NCI-H1930 (cell line): Measurements from ENCODE around the gene CHAMP1.
"Not testable (repeated sequence)": the region's sequence is repeated elsewhere in the genome, so short reads cannot be mapped to it uniquely, and the experiment has no call there.

Experiments
- DNase-seq, 2 experiments: peaks; one replicate each; lab custom pipeline; 2025; lab: John Stamatoyannopoulos, UW

Gene CHAMP1

GRCh38 chr13:114334305-114335053 is 20.2 kb downstream of the CHAMP1 start:
- DNase-seq = no peak

DNA sequence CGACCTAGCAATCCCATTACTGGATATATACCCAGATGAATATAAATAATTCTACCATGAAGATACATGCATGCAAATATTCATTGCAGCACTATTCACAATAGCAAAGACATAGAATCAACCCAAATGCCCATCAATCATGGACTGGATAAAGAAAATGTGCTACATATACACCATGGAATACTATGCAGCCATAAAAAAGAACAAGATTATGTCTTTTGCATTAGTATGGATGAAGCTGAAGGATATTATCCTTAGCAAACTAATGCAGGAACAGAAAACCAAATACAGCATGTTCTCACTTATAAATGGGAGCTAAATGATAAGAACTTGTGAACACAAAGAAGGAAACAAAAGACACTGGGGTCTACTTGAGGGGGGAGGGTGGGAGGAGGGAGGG is 22.2 kb downstream of the CHAMP1 start:
- DNase-seq = not testable (repeated sequence)

GRCh38 chr13:114338959-114339358 is 24.7 kb downstream of the CHAMP1 start:
- DNase-seq = no peak

- peak in 1 of 2 experiments; percentile 16 for DNase-seq
Measured at GRCh38 chr13:114339857-114340534, 25.7 kb downstream of the CHAMP1 start.

DNA sequence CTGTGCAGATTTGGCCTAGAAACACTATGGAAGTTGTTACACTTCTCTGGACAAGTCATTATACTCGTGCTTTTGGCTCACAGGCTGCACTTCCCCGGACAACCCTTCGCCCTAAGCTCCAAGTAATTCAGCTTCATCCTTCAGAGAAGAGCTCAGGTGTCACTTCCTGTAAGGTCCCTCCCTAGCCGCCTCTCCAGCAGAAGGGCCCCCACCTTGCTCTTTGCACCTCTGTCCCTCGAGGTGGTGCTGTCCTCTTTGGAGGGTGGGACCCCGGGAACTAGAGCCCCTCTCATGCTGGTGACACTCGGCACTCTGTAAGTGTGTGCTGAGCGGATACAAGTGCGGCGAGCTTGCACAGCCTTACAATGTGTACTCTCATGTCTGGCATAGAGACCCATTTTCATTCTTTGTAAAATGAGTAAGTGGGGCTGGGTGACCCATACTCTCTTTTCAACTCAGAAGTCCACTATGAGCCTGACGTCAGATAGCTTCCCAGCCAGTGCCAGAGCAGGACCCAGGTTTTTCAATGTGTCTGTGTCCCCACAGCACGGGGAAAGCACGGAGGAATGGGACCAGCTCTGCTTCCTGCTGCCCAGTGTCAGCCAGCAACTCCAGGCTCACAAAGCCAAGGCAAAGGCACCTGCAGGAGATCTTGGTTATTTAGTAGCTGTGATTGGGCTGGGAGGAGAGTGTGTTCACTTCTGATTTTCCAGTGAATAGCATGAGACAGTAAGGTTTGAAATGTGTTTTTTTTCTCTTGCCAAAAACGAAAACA is 26.9 kb downstream of the CHAMP1 start:
- no peak for DNase-seq

DNA sequence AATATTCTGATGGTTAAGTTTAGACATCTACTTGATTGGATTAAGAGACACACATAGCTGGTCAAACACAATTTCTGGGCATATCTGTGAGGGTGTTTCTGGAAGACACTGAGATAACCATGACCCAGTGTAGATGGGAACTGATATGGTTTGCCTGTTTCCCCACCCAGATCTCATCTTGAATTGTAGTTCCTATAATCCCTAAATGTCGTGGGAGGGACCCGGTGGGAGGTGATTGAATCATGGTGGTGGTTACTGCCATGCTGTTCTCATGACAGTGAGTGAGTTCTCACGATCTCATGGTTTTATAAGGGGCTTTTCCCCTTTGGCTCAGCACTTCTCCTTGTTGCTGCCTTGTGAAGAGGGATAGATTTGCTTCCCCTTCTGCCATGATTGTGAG is 33.0 kb downstream of the CHAMP1 start:
- not testable (repeated sequence) for DNase-seq

DNA sequence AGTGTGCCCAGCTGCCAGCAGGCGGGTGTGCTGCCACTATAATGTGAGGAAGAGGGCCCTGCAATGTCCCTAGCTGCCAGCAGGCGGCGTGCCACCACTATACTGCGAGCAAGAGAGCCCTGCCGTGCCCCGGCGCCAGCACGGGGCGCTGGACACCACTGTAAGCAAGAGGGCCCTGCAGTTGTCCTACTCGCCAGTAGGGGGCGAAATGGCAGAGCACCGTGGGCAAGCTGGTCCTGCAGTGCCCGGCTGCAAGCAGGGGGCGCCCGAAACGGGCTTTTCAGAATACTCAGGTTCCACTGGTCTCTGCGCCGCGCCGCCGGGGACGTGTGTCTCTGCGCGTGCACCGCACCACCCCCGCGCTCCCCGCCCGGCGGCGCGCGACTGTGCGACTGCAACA is 38.5 kb downstream of the CHAMP1 start:
- peak in 1 of 2 experiments; percentile 64 for DNase-seq

DNA sequence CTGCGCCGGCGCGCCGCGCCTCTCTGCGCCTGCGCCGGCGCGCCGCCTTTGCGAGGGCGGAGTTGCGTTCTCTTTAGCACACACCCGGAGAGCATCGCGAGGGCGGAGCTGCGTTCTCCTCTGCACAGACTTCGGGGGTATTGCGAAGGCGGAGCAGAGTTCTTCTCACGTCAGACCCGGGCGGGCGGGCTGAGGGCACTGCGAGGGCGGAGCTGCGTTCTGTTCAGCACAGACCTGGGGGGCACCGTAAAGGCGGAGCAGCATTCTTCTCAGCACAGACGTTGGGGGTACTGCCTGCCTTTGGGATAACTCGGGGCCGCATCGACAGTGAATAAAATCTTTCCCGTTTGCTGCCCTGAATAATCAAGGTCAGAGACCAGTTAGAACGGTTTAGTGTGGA is 39.1 kb downstream of the CHAMP1 start:
- not testable (repeated sequence) for DNase-seq
